Fibroblast of lung (primary cell): ENCODE data around the gene TCF4. TPM values are rescaled to one million over a fixed set of nuclear protein-coding genes. Genes with fewer than 3 reads are reported as not detected.

ENCODE experiments used
- DNase-seq, 2 donors: peaks; one replicate each; pipeline versions ENCODE4 v3.0.0 to v3.0.0-alpha.2; 2010; ENCODE audit warnings: low read depth in 2 of 2
- H2AFZ ChIP-seq: 2 replicates; pipeline ENCODE4 v1.5.1; 2012; ENCODE audit warnings: low read length, control low read depth, inconsistent platforms
- H3K27ac ChIP-seq: 2 replicates; pipeline ENCODE4 v1.5.1; 2011; ENCODE audit warnings: low read length, control low read depth; ENCODE audit not compliant: insufficient read depth
- H3K27me3 ChIP-seq: 2 replicates; pipeline ENCODE4 v1.5.1; 2011; ENCODE audit warnings: mild to moderate bottlenecking, low read length; ENCODE audit not compliant: control insufficient read depth, insufficient read depth
- H3K36me3 ChIP-seq: 2 replicates; pipeline ENCODE4 v1.5.1; 2011; ENCODE audit warnings: low read length; ENCODE audit not compliant: control insufficient read depth, insufficient read depth
- H3K4me1 ChIP-seq: 2 replicates; pipeline ENCODE4 v1.5.1; 2011; ENCODE audit warnings: low read length; ENCODE audit not compliant: control insufficient read depth, insufficient read depth; ENCODE audit errors: extremely low read depth
- H3K4me2 ChIP-seq: 2 replicates; pipeline ENCODE4 v1.5.1; 2011; ENCODE audit warnings: low read length, control low read depth; ENCODE audit not compliant: insufficient read depth; ENCODE audit errors: extremely low read depth
- H3K4me3 ChIP-seq, 4 experiments: fragments of 200-600 bp in 1 of 4; sonication (generic) in 1 of 4; replicated peaks in 1 of 4; 2 replicates each; pipeline ENCODE4 v1.5.1; 2011 to 2016; ENCODE audit warnings: low read length in 4 of 4, low read depth in 3 of 4, mild to moderate bottlenecking in 3 of 4, control low read depth in 2 of 4, inconsistent platforms in 1 of 4, mixed read lengths in 1 of 4; ENCODE audit not compliant: insufficient read depth in 1 of 4; ENCODE audit errors: control extremely low read depth in 1 of 4
- H3K79me2 ChIP-seq: 2 replicates; pipeline ENCODE4 v1.5.1; 2012; ENCODE audit warnings: mild to moderate bottlenecking, low read length, inconsistent platforms; ENCODE audit not compliant: control insufficient read depth, insufficient read depth
- H3K9ac ChIP-seq: 2 replicates; pipeline ENCODE4 v1.5.1; 2011; ENCODE audit warnings: mild to moderate bottlenecking, low read length, control low read depth; ENCODE audit not compliant: insufficient read depth
- H3K9me3 ChIP-seq: 2 replicates; pipeline ENCODE4 v1.5.1; 2012; ENCODE audit warnings: low read depth, low read length; ENCODE audit not compliant: control insufficient read depth, insufficient read depth
- H4K20me1 ChIP-seq: 2 replicates; pipeline ENCODE4 v1.5.1; 2011; ENCODE audit warnings: low read length; ENCODE audit not compliant: control insufficient read depth, insufficient read depth; ENCODE audit errors: extremely low read depth
- EZH2 ChIP-seq: IDR thresholded peaks from 2 replicates; pipeline ENCODE4 v1.5.1; 2012; ENCODE audit warnings: low read length, control low read depth, mild to moderate bottlenecking; ENCODE audit errors: missing control alignments
- polyA plus RNA-seq, 2 donors: library from polyadenylated mRNA; depleted of rRNA in 1 of 2; stranded (reverse) in 1 of 2; unstranded in 1 of 2; fragments of >200 nt; gene quantifications; 2 replicates each; pipeline ENCODE4 v1.2.1, GENCODE V29; 2011 to 2012; ENCODE audit warnings: missing spikeins in 1 of 2
- total RNA-seq: library from RNA; depleted of rRNA; stranded (reverse); fragments of >200 nt; gene quantifications from 2 replicates; pipeline ENCODE4 v1.2.1, GENCODE V29; 2014
- TF ChIP-seq, protein P1 (sequence below), 2 donors: IDR thresholded peaks in 1 of 2; conservative IDR thresholded peaks in 1 of 2; 1 replicate in 1 of 2; 2 replicates in 1 of 2; pipeline ENCODE4 v1.5.1; 2011 to 2012; ENCODE audit warnings: low read length in 2 of 2, control low read depth in 1 of 2, inconsistent platforms in 1 of 2, low read depth in 1 of 2, mild to moderate bottlenecking in 1 of 2

The TCF4 gene
- total and polyA plus RNA-seq, 2 donors (not counting 1 experiment from before 2014, with no cell fraction given): 48.9 to 57.6 TPM

DNA sequence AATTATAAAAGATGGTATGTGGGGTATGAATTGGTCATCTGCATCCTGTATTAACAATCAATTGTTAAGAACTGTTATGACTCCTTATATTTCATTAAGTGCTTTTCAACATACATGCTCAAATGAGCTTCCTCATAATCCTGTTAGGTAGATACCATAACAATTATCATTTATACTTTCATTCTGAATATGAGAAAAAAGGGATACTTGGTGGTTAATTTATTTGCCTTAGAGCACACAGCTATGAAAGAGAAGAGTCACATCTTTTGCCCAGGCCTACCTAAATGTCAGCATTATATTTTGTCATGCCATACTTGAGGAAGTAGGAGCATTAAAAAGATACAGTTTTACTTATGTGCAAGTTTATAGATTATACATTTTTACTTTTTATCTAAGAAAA, 169.6 kb downstream of the TCF4 start:
- H4K20me1 ChIP-seq: no peaks in the 10 kb centered on the region
- H2AFZ ChIP-seq: no peak overlapping the region
- no peak overlapping the region for H3K4me3 ChIP-seq
- H3K9me3 ChIP-seq: no peaks in the 10 kb centered on the region
- H3K36me3 ChIP-seq: no peaks in the 10 kb centered on the region
- H3K4me2 ChIP-seq: no peak overlapping the region
- H3K27ac ChIP-seq: no peak overlapping the region
- TF ChIP-seq, protein P1, sequence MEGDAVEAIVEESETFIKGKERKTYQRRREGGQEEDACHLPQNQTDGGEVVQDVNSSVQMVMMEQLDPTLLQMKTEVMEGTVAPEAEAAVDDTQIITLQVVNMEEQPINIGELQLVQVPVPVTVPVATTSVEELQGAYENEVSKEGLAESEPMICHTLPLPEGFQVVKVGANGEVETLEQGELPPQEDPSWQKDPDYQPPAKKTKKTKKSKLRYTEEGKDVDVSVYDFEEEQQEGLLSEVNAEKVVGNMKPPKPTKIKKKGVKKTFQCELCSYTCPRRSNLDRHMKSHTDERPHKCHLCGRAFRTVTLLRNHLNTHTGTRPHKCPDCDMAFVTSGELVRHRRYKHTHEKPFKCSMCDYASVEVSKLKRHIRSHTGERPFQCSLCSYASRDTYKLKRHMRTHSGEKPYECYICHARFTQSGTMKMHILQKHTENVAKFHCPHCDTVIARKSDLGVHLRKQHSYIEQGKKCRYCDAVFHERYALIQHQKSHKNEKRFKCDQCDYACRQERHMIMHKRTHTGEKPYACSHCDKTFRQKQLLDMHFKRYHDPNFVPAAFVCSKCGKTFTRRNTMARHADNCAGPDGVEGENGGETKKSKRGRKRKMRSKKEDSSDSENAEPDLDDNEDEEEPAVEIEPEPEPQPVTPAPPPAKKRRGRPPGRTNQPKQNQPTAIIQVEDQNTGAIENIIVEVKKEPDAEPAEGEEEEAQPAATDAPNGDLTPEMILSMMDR (conservative IDR thresholded peaks at IDR 0.05 in 1 of 2, IDR thresholded peaks at IDR 0.05 in 1 of 2; ENCODE audit: low read depth in 1 of 2, low read length in 2 of 2): no peak
- TF ChIP-seq EZH2: no peak
- no peak for DNase-seq
- H3K9ac ChIP-seq: no peak overlapping the region
- H3K27me3 ChIP-seq: no peaks in the 10 kb centered on the region
- H3K4me1 ChIP-seq: peaks cover 4% of the 10 kb centered on the region
- peaks cover 18% of the 10 kb centered on the region for H3K79me2 ChIP-seq

DNA sequence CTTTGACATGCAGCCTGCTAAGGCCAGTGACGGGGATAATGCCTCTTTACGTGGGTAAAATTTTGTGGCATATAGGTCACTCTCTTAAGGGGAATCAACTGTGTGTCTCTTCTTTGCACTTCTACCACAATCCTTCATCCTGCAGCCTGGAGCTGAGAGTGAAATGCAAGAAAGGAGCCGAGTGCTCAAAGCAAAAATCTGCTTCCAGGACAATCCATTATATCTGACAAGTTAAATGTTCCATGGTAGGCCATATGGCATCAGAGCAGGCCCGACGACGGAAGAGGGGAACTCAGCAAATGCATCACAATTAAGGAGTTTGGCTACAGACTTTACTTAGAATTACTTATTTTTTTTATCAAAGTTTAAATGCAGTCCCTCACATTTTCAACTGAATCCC, 171.2 kb downstream of the TCF4 start:
- Histone ChIP-seq H2AFZ (no peak overlapping the region), H3K9me3 (no peaks in the 10 kb centered on the region), H3K79me2 (peaks cover 11% of the 10 kb centered on the region), H4K20me1 (no peaks in the 10 kb centered on the region), H3K36me3 (no peaks in the 10 kb centered on the region), H3K4me3 (no peak overlapping the region), H3K4me1 (peaks cover 4% of the 10 kb centered on the region), H3K4me2 (peak overlapping the region; percentile 29), H3K27ac (no peak overlapping the region), H3K9ac (no peak overlapping the region), H3K27me3 (no peaks in the 10 kb centered on the region)
- TF ChIP-seq EZH2: no peak
- TF ChIP-seq, protein P1 (conservative IDR thresholded peaks at IDR 0.05 in 1 of 2, IDR thresholded peaks at IDR 0.05 in 1 of 2; ENCODE audit: low read depth in 1 of 2, low read length in 2 of 2): no peak
- DNase-seq: peak; percentile 28 to 59

DNA sequence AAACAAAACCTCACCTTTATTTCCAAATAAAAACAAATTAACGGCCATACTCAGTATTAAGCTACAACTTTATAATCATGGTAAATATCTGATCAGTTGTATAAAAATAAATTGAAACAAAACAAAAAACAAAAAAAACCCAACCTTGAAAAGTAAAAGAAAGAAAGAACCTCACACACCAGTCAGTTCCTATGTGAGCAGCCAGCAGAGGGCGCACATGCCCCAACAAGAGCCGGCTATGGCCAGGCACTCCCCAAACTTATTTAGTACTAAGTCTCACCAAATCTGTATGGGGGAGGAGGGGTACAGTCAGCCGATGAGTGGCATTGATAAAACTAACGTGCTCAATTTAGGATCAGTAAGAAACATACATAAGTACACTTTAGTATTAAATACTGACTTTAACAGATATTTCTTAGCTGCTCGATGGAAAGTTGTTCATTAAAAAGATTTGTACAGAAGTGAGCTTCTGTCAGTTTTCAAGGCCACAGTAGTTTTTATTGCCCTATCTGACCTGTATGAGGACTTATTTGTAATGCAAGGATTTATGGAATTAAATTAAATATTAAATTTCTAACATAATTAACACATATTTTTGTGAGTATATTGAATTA, 172.6 kb downstream of the TCF4 start:
- peaks cover 4% of the 10 kb centered on the region for H3K4me1 ChIP-seq
- TF ChIP-seq EZH2: no peak
- TF ChIP-seq, protein P1 (conservative IDR thresholded peaks at IDR 0.05 in 1 of 2, IDR thresholded peaks at IDR 0.05 in 1 of 2; ENCODE audit: low read depth in 1 of 2, low read length in 2 of 2): peak; percentile 86 to 90
- no peak overlapping the region for H3K27ac ChIP-seq
- H2AFZ ChIP-seq: no peak overlapping the region
- H3K79me2 ChIP-seq: peaks cover 7% of the 10 kb centered on the region
- H3K9ac ChIP-seq: no peak overlapping the region
- no peaks in the 10 kb centered on the region for H4K20me1 ChIP-seq
- peak; percentile 82 to 91 for DNase-seq
- H3K36me3 ChIP-seq: no peaks in the 10 kb centered on the region
- H3K9me3 ChIP-seq: no peaks in the 10 kb centered on the region
- no peak overlapping the region for H3K4me3 ChIP-seq
- no peak overlapping the region for H3K4me2 ChIP-seq
- H3K27me3 ChIP-seq: no peaks in the 10 kb centered on the region
